Inflammatory macrophage treated with lipopolysaccharide for 4 hours (primary cell): Measurements from ENCODE around the gene CST11.

Source experiments
- DNase-seq: peaks from one replicate; pipeline ENCODE4 v3.0.0-alpha.2; 2020

The CST11 gene

DNA sequence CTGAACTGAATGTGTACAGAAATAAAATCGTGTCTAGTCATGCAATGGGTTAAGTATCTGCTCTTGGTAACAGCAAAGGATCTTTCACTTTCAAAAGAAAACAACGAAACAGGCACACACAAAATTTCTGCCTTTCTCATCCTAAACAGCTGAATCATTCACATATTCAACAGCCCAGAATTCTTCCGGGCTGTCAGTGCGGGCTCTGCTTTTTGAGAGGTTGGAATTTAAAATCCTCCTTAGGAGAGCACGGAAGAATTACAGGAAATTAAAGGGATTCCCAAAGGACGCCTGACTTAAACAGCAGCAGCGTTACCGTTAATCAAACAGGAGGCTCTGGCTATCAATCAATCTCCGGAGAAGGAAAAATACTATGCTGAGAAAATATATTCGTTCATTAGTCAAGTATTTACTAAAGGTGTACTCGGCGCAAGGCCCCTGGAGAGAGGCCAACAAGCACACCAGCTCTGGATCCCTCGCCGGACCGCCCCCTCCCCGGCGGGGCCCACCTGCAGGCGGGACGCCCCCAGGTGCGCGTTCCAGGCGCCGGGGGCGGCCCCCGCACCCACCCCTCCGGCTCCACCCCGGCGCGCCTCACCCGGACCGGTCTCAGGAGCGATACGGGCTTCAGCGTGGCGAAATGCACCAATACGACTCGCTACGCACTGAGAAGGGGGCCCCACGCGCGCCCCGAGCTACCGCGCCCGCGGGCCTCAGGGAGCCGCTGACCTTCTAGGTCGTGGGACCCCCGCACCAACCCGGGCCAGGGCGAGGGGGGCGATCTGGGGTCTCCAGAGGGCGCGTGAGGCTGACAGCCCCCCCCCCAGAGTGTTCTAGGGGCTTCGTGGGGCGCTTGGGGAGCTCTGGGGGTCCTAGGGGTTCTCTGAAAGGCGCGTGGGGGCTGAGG lies 32.4 kb downstream of the CST11 start:
- DNase-seq: peak; percentile 73

GRCh38 chr20:23419657-23419994 lies 33.0 kb downstream of the CST11 start:
- no peak for DNase-seq

GRCh38 chr20:23417861-23418260 lies 34.8 kb downstream of the CST11 start:
- no peak for DNase-seq

- DNase-seq: no peak
These were observed 36.6 kb downstream of the CST11 start for GRCh38 chr20:23415959-23416583.

GRCh38 chr20:23415555-23415954 lies 37.1 kb downstream of the CST11 start:
- DNase-seq: no peak

DNA sequence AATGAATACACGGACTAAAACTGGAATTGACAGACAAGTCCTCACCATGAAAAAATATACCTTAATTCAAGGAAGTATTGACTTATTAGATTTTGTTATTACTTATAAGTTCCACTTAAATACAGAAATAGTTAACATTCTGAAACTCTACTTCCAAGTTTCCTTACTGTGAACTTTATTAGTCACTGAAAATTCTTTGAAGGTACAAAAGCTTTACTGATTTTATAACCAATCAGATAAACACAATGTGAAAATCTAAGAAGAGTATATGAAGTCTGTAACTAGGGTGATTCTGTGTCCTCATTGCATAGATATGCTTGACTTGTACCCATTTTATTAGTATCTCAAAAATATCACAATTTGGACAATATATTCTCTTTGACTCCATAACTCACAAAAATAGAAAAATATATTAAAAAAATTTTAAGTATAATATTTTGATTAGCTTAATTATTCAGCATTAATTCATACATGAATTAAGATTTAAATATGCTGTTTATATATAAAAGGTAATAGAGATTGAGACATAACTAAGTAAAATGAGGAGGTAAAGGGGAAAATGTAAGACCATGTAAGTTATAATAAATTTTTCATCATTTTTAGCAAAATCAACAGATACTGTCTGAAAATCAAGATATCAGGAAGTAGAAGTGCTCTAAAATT lies 38.0 kb downstream of the CST11 start:
- no peak for DNase-seq

DNA sequence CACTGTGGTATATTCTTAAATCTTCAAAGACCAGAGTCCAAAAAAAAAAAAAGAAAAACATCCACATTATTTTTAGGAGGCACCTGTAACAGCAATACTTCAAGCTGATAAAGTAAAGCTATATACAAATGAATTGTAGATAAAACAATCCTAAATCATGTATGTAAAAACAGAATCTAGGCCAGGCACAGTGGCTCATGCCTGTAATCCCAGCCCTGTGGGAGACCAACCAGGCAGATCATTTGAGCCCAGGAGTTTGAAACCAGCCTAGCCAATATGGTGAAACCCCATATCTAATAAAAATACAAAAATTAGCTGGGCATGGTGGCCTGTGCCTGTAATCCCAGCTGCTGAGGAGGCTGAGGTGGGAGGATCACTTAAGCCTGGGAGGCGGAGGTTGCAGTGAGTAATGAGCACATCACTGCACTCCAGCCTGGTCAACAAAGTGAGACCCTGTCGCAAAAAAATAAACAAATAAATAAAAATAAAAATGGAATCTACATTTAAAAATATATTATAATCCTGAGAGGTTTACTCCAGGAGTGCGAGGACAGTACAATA lies 38.7 kb downstream of the CST11 start:
- DNase-seq: no peak

- DNase-seq: peak; percentile 26
These were observed 40.6 kb downstream of the CST11 start for GRCh38 chr20:23412026-23412425.

DNA sequence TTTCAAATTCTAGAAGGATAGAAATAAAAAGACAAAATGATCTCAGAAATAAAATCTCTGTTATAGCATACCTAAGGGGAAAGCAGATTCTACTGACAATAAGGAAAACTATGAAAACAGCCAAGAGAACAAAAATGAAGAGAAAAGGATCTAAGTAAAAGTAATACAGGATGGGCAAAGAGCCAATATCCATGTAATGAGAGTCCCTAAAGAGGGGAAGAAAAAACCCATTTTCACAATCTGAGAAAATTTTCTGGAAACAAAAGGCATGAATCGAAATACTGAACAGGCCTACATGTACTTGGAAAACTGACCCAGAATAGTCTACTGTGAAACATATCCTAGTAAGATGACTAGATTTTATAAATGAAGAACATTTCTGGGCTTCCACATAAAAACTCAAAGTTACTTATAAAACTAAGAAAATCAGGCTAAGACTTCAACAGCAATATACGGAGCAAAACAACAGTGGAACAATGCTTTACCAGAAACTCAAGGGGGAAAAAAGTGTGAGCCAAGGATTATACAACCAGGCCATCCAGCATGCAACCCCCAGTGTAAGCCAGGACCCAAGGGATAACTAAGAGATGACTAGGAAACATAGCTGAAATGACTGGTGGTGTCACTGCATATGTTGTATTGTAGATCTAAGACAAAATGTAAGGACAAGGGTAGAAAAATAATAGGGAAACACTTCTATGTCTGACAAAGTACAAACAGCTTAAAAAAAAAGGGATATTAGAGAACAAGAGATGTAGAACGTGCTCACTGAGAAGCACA lies 41.6 kb downstream of the CST11 start:
- DNase-seq: no peak

- DNase-seq: no peak
These were observed 42.9 kb downstream of the CST11 start for GRCh38 chr20:23409800-23410199.

GRCh38 chr20:23408957-23409356 lies 43.7 kb downstream of the CST11 start:
- no peak for DNase-seq

DNA sequence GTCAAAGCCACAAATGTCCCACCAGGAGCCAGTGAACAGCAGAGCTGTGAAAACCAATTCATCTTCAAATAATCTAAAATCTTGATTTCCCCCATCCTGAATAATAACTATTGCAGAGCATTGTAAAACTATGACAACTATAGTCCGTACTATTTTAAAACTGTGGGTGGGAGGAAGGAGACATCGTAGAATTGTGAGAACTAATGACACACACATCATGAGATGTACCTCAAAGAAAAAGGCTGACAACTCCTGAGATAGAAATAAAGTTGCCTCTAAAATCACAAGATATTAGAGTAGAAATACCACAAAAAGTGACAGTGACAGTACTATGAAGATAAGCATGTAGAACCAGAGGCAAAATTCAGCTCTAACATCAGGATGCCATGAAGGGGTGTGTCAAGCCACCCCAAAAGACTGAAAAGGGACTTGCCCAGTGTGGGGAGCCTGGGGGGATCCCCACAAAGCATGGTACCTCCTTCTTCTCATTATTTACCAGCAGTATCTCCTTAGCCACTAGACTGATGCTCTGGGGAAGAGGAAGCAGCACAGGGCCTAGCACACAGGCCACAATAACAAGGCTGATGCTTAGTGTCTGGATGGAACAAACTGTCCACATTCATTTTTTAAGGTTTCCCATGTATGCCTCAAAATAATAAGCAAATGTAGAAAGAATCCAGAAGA lies 44.8 kb downstream of the CST11 start:
- peak; percentile 64 for DNase-seq

GRCh38 chr20:23406880-23407279 lies 45.8 kb downstream of the CST11 start:
- DNase-seq: no peak

DNA sequence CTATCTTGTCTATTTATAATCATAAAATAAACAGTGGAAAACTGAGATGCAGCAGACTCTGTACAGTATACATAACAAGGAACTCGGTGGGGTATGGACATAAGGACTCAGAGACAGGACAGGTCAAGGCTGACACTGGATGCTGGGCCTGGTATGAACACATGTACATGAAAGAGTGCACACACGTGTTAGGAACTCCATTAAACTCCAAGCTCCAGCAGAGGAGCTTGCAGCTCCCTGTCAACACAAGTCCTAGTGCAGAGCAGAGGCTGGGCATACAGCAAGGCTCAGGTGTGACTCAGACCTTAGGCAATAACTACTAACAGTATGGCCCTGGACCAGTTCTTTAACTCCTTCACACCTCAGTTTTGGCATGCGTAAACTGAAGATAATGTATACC lies 48.5 kb downstream of the CST11 start:
- no peak for DNase-seq

DNA sequence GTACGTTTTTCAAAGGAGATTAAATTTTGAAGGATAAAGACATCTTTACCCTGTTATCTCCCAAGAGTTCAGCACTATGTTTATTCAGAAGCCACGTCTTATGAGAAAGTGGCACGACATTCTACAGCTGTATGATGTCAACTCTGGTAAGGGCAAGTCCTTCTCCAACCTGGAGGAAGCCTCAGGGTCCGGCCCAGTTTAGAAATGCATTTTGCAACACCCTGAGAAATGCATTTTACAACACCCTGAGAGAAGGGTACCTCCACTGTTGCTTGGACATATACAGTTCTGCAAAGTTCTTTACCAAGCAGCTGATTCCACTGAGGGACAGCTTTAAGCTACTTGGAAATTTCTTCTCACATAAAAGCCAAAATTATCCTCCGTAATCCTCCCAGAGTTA lies 48.9 kb downstream of the CST11 start:
- DNase-seq: no peak

GRCh38 chr20:23401051-23401450 lies 51.6 kb downstream of the CST11 start:
- DNase-seq: no peak
